ENCODE results near the gene GPR160.
"Not testable (repeated sequence)": the region's sequence is repeated elsewhere in the genome, so short reads cannot be mapped to it uniquely, and the experiment has no call there.

GPR160 gene

GRCh38 chr3:170037463-170038433 lies at the start of gene GPR160:
TSS of gene GPR160 (plus strand) at chr3:170037995. CDS start at chr3:170083973, 45,978 bp downstream.
- DNase-seq (ENCODE audit: low read depth in 2 of 2), result peak; percentile 41 to 57

- DNase-seq (ENCODE audit: low read depth in 2 of 2), result no peak
Measured at GRCh38 chr3:169990431-169990830, 47.4 kb upstream of the GPR160 start.

GRCh38 chr3:169992156-169992555 lies 45.6 kb upstream of the GPR160 start:
- DNase-seq (ENCODE audit: low read depth in 2 of 2), result no peak

GRCh38 chr3:169992781-169993180 lies 45.0 kb upstream of the GPR160 start:
- DNase-seq (ENCODE audit: low read depth in 2 of 2), result no peak

GRCh38 chr3:169993761-169994160 lies 44.0 kb upstream of the GPR160 start:
- DNase-seq (ENCODE audit: low read depth in 2 of 2), result no peak

GRCh38 chr3:169996063-169996462 lies 41.7 kb upstream of the GPR160 start:
- DNase-seq (ENCODE audit: low read depth in 2 of 2), result no peak

GRCh38 chr3:169998668-169999131 lies 39.1 kb upstream of the GPR160 start:
- DNase-seq (ENCODE audit: low read depth in 2 of 2), result no peak

- no peak for DNase-seq (ENCODE audit: low read depth in 2 of 2)
Measured at GRCh38 chr3:169999433-169999832, 38.4 kb upstream of the GPR160 start.

GRCh38 chr3:170000051-170000450 lies 37.7 kb upstream of the GPR160 start:
- no peak for DNase-seq (ENCODE audit: low read depth in 2 of 2)

GRCh38 chr3:170002231-170002630 lies 35.6 kb upstream of the GPR160 start:
- DNase-seq (ENCODE audit: low read depth in 2 of 2), result no peak

- DNase-seq (ENCODE audit: low read depth in 2 of 2), result no peak
Measured at GRCh38 chr3:170002879-170003278, 34.9 kb upstream of the GPR160 start.

GRCh38 chr3:170003881-170004356 lies 33.9 kb upstream of the GPR160 start:
- no peak for DNase-seq (ENCODE audit: low read depth in 2 of 2)

GRCh38 chr3:170007031-170007663 lies 30.6 kb upstream of the GPR160 start:
- DNase-seq (ENCODE audit: low read depth in 2 of 2), result peak in 1 of 2 donors; percentile 1

- DNase-seq (ENCODE audit: low read depth in 2 of 2), result no peak
Measured at GRCh38 chr3:170010498-170010897, 27.3 kb upstream of the GPR160 start.

GRCh38 chr3:170012683-170013400 lies 25.0 kb upstream of the GPR160 start:
- DNase-seq (ENCODE audit: low read depth in 2 of 2), result no peak

GRCh38 chr3:170016057-170016456 lies 21.7 kb upstream of the GPR160 start:
- DNase-seq (ENCODE audit: low read depth in 2 of 2), result no peak

- not testable (repeated sequence) for DNase-seq (ENCODE audit: low read depth in 2 of 2)
Measured at GRCh38 chr3:170019306-170019705, 18.5 kb upstream of the GPR160 start.

GRCh38 chr3:170021083-170021482 lies 16.7 kb upstream of the GPR160 start:
- DNase-seq (ENCODE audit: low read depth in 2 of 2), result no peak

GRCh38 chr3:170022336-170022735 lies 15.5 kb upstream of the GPR160 start:
- DNase-seq (ENCODE audit: low read depth in 2 of 2), result no peak

- DNase-seq (ENCODE audit: low read depth in 2 of 2), result no peak
Measured at GRCh38 chr3:170023165-170023564, 14.6 kb upstream of the GPR160 start.

- no peak for DNase-seq (ENCODE audit: low read depth in 2 of 2)
Measured at GRCh38 chr3:170024581-170024980, 13.2 kb upstream of the GPR160 start.

Measured in stimulated activated CD8-positive, alpha-beta memory T cell treated with anti-CD3 and anti-CD28 coated beads, Interleukin-2, amount 100 ng/mL, for 1 hour (primary cell).